Measurements from ENCODE around the gene ZNF280C.

ZNF280C gene

GRCh38 chrX:130296743-130297142 is 28.0 kb upstream of the ZNF280C start:
- no peaks in the 10 kb centered on the region for H3K79me2 ChIP-seq (ENCODE audit: insufficient read depth, low read length)
- no peaks in the 10 kb centered on the region for H3K4me1 ChIP-seq (ENCODE audit: insufficient read depth, low read length, severe bottlenecking)
- H3K9ac ChIP-seq (ENCODE audit: low read length), result no peak overlapping the region
- no peak overlapping the region for H3K4me2 ChIP-seq (ENCODE audit: low read length)
- H3F3A ChIP-seq (ENCODE audit: insufficient read depth, low read length), result no peaks in the 10 kb centered on the region
- H3K9me2 ChIP-seq (ENCODE audit: low read depth, low read length), result no peaks in the 10 kb centered on the region
- no peaks in the 10 kb centered on the region for H3K36me3 ChIP-seq (ENCODE audit: insufficient read depth, low read length)
- TF ChIP-seq CTCF (IDR thresholded peaks at IDR 0.05; ENCODE audit: low read length) (no peak), EZH2 (IDR thresholded peaks at IDR 0.05; ENCODE audit: borderline replicate concordance, low read length) (no peak)
- H3K27me3 ChIP-seq (ENCODE audit: insufficient read depth, low read length), result no peaks in the 10 kb centered on the region
- H2AFZ ChIP-seq (ENCODE audit: low read length), result no peak overlapping the region
- no peaks in the 10 kb centered on the region for H4K20me1 ChIP-seq (ENCODE audit: insufficient read depth, low read length)
- H3K9me3 ChIP-seq (ENCODE audit: low read length), result no peaks in the 10 kb centered on the region
- H3K4me3 ChIP-seq (ENCODE audit: low read depth, low read length, poor library complexity, severe bottlenecking), result no peak overlapping the region
- H3K27ac ChIP-seq (ENCODE audit: low read depth, low read length, poor library complexity, severe bottlenecking), result no peak overlapping the region

- Histone ChIP-seq H3K27ac (ENCODE audit: low read depth, low read length, poor library complexity, severe bottlenecking) (no peak overlapping the region), H3K27me3 (ENCODE audit: insufficient read depth, low read length) (no peaks in the 10 kb centered on the region), H3K4me2 (ENCODE audit: low read length) (no peak overlapping the region)
Observed at GRCh38 chrX:130296297-130296678, 27.6 kb upstream of the ZNF280C start.

GRCh38 chrX:130295519-130296296 is 27.0 kb upstream of the ZNF280C start:
- Histone ChIP-seq H3K9me2 (ENCODE audit: low read depth, low read length) (no peaks in the 10 kb centered on the region), H3K9ac (ENCODE audit: low read length) (no peak overlapping the region), H3K4me1 (ENCODE audit: insufficient read depth, low read length, severe bottlenecking) (no peaks in the 10 kb centered on the region), H3F3A (ENCODE audit: insufficient read depth, low read length) (no peaks in the 10 kb centered on the region), H3K27me3 (ENCODE audit: insufficient read depth, low read length) (no peaks in the 10 kb centered on the region), H3K9me3 (ENCODE audit: low read length) (no peaks in the 10 kb centered on the region), H3K79me2 (ENCODE audit: insufficient read depth, low read length) (no peaks in the 10 kb centered on the region), H2AFZ (ENCODE audit: low read length) (no peak overlapping the region), H3K36me3 (ENCODE audit: insufficient read depth, low read length) (no peaks in the 10 kb centered on the region), H3K4me3 (ENCODE audit: low read depth, low read length, poor library complexity, severe bottlenecking) (no peak overlapping the region), H3K4me2 (ENCODE audit: low read length) (no peak overlapping the region), H3K27ac (ENCODE audit: low read depth, low read length, poor library complexity, severe bottlenecking) (no peak overlapping the region), H4K20me1 (ENCODE audit: insufficient read depth, low read length) (no peaks in the 10 kb centered on the region)
- TF ChIP-seq CTCF (IDR thresholded peaks at IDR 0.05; ENCODE audit: low read length), result no peak
- no peak for TF ChIP-seq EZH2 (IDR thresholded peaks at IDR 0.05; ENCODE audit: borderline replicate concordance, low read length)

More at GRCh38 chrX:130296297-130296678, 27.6 kb upstream of the ZNF280C start:
- Histone ChIP-seq H2AFZ (ENCODE audit: low read length) (no peak overlapping the region), H3K4me1 (ENCODE audit: insufficient read depth, low read length, severe bottlenecking) (no peaks in the 10 kb centered on the region), H3F3A (ENCODE audit: insufficient read depth, low read length) (no peaks in the 10 kb centered on the region), H3K79me2 (ENCODE audit: insufficient read depth, low read length) (no peaks in the 10 kb centered on the region), H3K4me3 (ENCODE audit: low read depth, low read length, poor library complexity, severe bottlenecking) (no peak overlapping the region), H3K9me2 (ENCODE audit: low read depth, low read length) (no peaks in the 10 kb centered on the region), H4K20me1 (ENCODE audit: insufficient read depth, low read length) (no peaks in the 10 kb centered on the region), H3K9ac (ENCODE audit: low read length) (no peak overlapping the region), H3K9me3 (ENCODE audit: low read length) (no peaks in the 10 kb centered on the region), H3K36me3 (ENCODE audit: insufficient read depth, low read length) (no peaks in the 10 kb centered on the region)
- TF ChIP-seq EZH2 (IDR thresholded peaks at IDR 0.05; ENCODE audit: borderline replicate concordance, low read length) (no peak), CTCF (IDR thresholded peaks at IDR 0.05; ENCODE audit: low read length) (no peak)
